ENCODE results near the gene MAP7.

MAP7 gene

DNA sequence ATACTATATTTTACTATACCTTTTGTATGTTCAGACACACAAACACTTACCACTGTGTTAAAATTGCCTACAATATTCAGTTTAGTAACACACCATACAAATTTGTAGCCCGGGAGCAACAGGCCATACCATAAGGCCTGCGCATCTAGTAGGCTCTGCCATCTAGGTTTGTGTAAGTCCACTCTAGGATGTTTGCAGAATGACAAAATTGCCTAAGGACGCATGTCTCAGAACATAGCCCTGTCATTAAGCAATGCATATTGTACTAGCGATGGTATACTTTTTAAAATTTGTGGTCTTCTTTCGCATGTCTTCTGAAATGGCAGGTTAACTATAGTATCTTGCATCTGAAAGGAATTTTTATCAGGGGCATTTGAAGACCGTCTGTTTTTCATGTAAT lies 26.6 kb upstream of the MAP7 start:
- H3K4me3 ChIP-seq (ENCODE audit: low read depth, low read length): no peak overlapping the region
- DNase-seq (ENCODE audit: low read depth): no peak
- TF ChIP-seq, protein P1, sequence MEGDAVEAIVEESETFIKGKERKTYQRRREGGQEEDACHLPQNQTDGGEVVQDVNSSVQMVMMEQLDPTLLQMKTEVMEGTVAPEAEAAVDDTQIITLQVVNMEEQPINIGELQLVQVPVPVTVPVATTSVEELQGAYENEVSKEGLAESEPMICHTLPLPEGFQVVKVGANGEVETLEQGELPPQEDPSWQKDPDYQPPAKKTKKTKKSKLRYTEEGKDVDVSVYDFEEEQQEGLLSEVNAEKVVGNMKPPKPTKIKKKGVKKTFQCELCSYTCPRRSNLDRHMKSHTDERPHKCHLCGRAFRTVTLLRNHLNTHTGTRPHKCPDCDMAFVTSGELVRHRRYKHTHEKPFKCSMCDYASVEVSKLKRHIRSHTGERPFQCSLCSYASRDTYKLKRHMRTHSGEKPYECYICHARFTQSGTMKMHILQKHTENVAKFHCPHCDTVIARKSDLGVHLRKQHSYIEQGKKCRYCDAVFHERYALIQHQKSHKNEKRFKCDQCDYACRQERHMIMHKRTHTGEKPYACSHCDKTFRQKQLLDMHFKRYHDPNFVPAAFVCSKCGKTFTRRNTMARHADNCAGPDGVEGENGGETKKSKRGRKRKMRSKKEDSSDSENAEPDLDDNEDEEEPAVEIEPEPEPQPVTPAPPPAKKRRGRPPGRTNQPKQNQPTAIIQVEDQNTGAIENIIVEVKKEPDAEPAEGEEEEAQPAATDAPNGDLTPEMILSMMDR (IDR thresholded peaks at IDR 0.05; ENCODE audit: insufficient read depth, low read depth, low read length, missing control alignments): no peak

DNA sequence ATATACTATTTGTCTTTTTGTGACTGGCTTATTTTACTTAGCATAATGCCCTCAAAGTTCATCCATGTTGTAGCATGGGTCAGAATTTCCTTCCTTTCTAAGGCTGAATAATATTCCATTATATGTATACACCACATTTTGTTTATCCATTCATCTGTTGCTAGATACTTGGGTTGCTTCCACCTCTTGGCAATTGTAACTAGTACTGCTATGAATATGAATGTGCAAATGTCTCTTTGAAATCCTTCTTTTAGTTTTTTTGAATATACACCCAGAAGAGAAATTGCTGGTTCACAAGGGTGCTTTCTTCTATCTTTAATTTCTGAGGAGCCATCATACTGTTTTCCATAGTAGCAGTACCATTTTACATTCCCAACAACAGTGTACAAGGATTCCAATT lies 21.3 kb upstream of the MAP7 start:
- DNase-seq (ENCODE audit: low read depth): no peak
- TF ChIP-seq, protein P1 (IDR thresholded peaks at IDR 0.05; ENCODE audit: insufficient read depth, low read depth, low read length, missing control alignments): no peak
- no peak overlapping the region for H3K4me3 ChIP-seq (ENCODE audit: low read depth, low read length)

DNA sequence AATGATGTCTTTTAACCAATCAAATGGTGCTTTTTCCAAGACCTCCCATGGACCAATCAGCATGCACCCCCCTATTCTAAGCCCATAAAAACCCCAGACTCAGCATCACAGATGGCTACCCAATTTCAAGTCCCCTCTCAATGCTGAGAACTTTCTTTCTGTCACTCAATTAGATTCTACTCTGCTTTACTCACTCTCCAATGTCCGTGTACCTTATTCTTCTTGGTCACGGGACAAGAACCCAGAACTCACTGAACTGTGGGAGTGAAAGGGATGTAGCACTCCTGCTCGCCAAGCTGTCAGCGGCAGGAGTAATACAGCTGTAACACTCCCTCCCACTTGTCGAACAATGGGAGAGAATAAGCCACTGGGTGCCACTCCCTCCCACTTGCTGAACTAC lies 20.8 kb upstream of the MAP7 start:
- TF ChIP-seq, protein P1 (IDR thresholded peaks at IDR 0.05; ENCODE audit: insufficient read depth, low read depth, low read length, missing control alignments): no peak
- DNase-seq (ENCODE audit: low read depth): no peak
- no peak overlapping the region for H3K4me3 ChIP-seq (ENCODE audit: low read depth, low read length)

DNA sequence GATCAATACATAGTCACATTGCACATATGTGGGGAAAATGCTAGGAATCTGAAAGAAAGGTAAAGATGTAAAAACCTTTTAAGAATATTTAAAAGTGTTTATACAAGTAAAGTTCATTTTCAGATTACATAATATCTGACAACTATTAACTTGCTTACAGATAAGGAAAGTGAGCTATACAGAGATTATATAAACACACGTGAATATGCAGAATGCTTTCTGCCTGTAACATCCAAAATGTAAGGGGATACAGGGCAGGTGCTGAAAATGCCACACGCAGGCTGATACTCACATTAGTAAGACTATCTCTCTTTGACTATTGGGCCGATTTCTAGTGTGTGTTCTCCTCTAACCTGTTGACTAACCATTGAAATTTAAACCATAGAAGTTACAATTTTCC lies 17.9 kb upstream of the MAP7 start:
- DNase-seq (ENCODE audit: low read depth): no peak
- TF ChIP-seq, protein P1 (IDR thresholded peaks at IDR 0.05; ENCODE audit: insufficient read depth, low read depth, low read length, missing control alignments): no peak
- no peak overlapping the region for H3K4me3 ChIP-seq (ENCODE audit: low read depth, low read length)

DNA sequence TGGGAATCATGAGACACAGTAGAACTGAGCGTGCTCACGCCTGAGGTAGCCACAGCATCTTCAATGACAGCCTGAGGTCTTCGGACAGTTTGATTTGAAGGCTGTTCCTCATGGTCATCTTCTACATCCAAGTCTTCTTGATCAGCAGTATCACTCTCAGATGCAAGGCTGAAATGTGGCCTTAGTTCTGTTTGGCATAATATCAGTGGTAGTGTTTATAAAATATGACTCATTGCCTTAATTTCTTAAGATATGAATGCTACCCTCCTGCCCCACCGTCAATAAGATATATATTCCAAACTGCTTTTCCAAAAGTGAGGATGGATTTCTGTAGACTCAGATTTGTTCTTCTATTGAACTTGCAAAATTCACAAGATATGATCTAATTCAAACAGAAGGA lies 17.5 kb upstream of the MAP7 start:
- H3K4me3 ChIP-seq (ENCODE audit: low read depth, low read length): no peak overlapping the region
- DNase-seq (ENCODE audit: low read depth): no peak
- TF ChIP-seq, protein P1 (IDR thresholded peaks at IDR 0.05; ENCODE audit: insufficient read depth, low read depth, low read length, missing control alignments): no peak

DNA sequence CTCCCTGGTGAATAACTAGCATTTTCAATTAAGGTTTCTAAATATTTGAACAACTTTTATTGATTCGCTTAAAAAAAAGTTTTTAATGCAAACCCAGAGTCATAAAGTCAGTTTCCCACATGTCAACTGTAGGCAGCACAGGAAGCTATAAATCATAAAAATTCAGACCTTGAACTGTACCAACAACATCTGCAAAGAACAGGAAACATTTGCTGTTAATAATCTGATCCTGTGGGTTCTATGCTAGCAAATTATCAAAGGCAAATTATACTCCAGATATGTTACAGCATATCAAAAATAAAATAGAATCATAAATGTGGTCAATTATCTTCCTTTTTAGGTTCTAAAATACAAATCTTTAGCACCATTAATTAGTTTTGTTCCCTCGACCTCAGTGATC lies 16.6 kb upstream of the MAP7 start:
- H3K4me3 ChIP-seq (ENCODE audit: low read depth, low read length): no peak overlapping the region
- no peak for DNase-seq (ENCODE audit: low read depth)
- TF ChIP-seq, protein P1 (IDR thresholded peaks at IDR 0.05; ENCODE audit: insufficient read depth, low read depth, low read length, missing control alignments): no peak

DNA sequence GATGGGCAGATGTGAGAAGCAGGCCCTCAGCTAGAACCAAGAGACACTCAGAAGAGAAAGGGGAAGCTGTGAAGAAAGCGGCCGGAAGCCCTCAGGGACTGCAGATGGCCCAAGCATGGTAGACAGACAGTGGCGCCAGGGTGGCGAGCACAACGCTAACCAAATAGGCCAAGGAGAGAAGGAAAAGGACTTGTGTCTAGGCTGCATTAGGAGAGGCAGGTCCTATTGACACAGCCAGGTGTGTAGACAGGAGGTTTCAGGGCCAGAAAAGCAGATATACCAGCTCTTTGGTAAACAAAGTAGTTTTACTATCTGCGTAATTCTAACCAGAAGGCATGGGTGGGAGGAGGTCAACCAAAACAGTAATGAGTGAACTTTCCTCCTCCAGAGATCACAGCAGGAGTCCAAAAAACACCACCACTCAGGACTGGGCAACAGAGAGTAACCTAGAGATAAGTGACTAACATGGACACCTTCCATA lies 15.8 kb upstream of the MAP7 start:
- H3K4me3 ChIP-seq (ENCODE audit: low read depth, low read length): no peak overlapping the region
- no peak for DNase-seq (ENCODE audit: low read depth)
- TF ChIP-seq, protein P1 (IDR thresholded peaks at IDR 0.05; ENCODE audit: insufficient read depth, low read depth, low read length, missing control alignments): no peak

All from GM12865 (cell line).